Activated CD4-positive, alpha-beta memory T cell treated with anti-CD3 and anti-CD28 coated beads, Interleukin-2, amount 10 ng/mL, durations not matched to agents 7 days and 5 days (primary cell): ENCODE results near the gene D2HGDH. TPM values are rescaled to one million over a fixed set of nuclear protein-coding genes. Genes with fewer than 3 reads are reported as not detected.

Experiments used
- CTCF ChIA-PET: fragments of 350-600 bp; sonication (Branson Sonifier 250); formaldehyde crosslinking; loops from one replicate; lab custom pipeline; 2021; ENCODE audit warnings: antibody characterized with exemption, inconsistent platforms; lab: Charles Lee
- POLR2A ChIA-PET: fragments of 350-600 bp; sonication (Branson Sonifier 250); formaldehyde crosslinking; loops from one replicate; lab custom pipeline; 2021; ENCODE audit warnings: antibody characterized with exemption; lab: Charles Lee
- DNase-seq: peaks from one replicate; pipeline ENCODE4 v3.0.0-alpha.2; 2020
- H3K27ac Mint-ChIP-seq: one replicate; pipeline ENCODE4 v1.8.0; 2021; ENCODE audit warnings: mild to moderate bottlenecking, mixed read lengths
- H3K27me3 Mint-ChIP-seq: one replicate; pipeline ENCODE4 v1.8.0; 2021; ENCODE audit warnings: mixed read lengths
- H3K36me3 Mint-ChIP-seq: one replicate; pipeline ENCODE4 v1.8.0; 2021; ENCODE audit warnings: low read depth, mixed read lengths
- H3K4me1 Mint-ChIP-seq: one replicate; pipeline ENCODE4 v1.8.0; 2021; ENCODE audit warnings: mixed read lengths
- H3K4me3 Mint-ChIP-seq: one replicate; pipeline ENCODE4 v1.8.0; 2021; ENCODE audit warnings: mild to moderate bottlenecking, mixed read lengths
- H3K9me3 Mint-ChIP-seq: one replicate; pipeline ENCODE4 v1.8.0; 2021; ENCODE audit warnings: mixed read lengths
- total RNA-seq, 2 experiments: library from RNA; stranded (reverse); gene quantifications; one replicate each; pipeline ENCODE4 v1.2.3, GENCODE V29; 2021

Gene D2HGDH
- 10 to 100 TPM; 24.6 to 25.0 TPM for total RNA-seq

DNA sequence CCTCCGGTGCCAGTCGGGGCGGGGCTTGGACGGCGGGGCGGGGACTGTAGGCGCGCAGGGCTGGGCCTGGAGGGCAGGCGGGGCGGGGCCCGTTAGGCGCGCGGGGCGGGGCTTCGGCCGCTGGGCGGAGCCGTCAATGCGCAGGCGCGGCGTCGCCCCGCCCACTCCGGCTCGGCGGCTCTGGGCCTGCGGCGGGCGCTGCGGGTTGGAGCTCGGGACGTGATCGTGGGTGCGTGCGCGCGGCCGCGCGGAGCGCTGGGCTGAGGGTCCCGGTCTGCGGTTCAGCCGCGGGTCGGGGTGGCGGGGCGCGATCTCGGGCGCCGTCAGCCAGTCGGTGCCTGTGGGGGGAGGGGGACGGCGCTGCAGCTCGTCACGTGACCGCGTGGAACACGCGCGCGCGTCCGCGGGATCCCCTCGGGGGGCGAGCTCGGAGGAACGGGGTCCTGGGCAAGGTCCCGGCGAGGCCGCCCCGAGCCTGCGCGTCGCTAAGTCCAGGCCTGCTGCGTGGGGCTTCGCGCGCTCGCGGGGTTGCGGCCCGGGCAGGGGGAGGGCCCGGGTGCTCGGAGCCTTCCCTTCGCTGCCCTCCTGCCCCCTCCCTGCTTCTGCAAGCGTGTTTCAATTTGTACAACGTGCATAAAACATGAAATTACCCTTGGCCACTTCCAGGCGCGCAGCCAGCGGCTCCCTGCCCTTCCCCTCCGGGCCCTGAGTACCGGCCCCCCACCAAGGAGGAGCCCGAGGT, at the start of gene D2HGDH:
Gene D2HGDH, plus strand, starts transcription at position 164 of the 742 bp plus-strand sequence. CDS start 595 bp downstream, outside the sequence.
- peak; percentile 95 for DNase-seq
- Mint-ChIP-seq H3K36me3 (peaks cover 7% of the 10 kb centered on the region), H3K9me3 (no peaks in the 10 kb centered on the region), H3K4me1 (peaks cover 61% of the 10 kb centered on the region), H3K27me3 (peaks cover 1% of the 10 kb centered on the region), H3K27ac (peak within 1 kb of the TSS; percentile 68), H3K4me3 (peak within 1 kb of the TSS; percentile 80)
- POLR2A ChIA-PET = interaction anchor here (0.6 to 5.6 kb wide), 14 partner anchors 24 to 697 kb away, joined by 3 to 41 read pairs (median 6); partner anchors contain the start of genes ATG4B, DTYMK, HDLBP and ING5
- CTCF ChIA-PET = interaction anchor here (1.7 to 2.7 kb wide), 4 partner anchors 33 to 144 kb away, joined by 4 to 27 read pairs (median 14); partner anchors contain the start of genes DTYMK and ING5

DNA sequence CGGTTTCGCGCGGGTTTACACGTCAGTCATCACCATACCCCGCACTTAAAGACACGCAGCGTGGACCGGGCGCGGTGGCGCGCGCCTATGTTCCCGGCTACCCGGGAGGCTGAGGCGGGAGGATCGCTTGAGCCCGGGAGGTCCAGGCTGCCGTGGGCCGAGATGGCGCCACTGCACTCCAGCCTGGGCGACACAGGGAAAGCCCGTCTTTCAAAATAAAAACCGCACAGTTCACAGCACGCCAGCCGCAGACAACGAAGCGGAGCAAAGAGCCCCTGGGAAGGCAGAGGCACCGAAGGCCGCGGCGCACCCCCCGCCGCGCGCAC, 48.1 kb upstream of the D2HGDH start:
- Mint-ChIP-seq H3K4me3 (peak overlapping the region; percentile 82), H3K27ac (peak overlapping the region; percentile 60), H3K4me1 (peaks cover 42% of the 10 kb centered on the region), H3K36me3 (peaks cover 24% of the 10 kb centered on the region), H3K27me3 (no peaks in the 10 kb centered on the region), H3K9me3 (no peaks in the 10 kb centered on the region)
- no peak for DNase-seq
- ChIA-PET CTCF (interaction anchor here (0.8 to 5.5 kb wide), 11 partner anchors 8 to 537 kb away, joined by 3 to 54 read pairs (median 4); partner anchors contain the start of genes ATG4B, D2HGDH, ING5 and PASK), POLR2A (interaction anchor here (0.7 to 6.0 kb wide), 28 partner anchors 8 to 1121 kb away, joined by 3 to 141 read pairs (median 5); partner anchors contain the start of genes ATG4B, D2HGDH, HDLBP and ING5)

DNA sequence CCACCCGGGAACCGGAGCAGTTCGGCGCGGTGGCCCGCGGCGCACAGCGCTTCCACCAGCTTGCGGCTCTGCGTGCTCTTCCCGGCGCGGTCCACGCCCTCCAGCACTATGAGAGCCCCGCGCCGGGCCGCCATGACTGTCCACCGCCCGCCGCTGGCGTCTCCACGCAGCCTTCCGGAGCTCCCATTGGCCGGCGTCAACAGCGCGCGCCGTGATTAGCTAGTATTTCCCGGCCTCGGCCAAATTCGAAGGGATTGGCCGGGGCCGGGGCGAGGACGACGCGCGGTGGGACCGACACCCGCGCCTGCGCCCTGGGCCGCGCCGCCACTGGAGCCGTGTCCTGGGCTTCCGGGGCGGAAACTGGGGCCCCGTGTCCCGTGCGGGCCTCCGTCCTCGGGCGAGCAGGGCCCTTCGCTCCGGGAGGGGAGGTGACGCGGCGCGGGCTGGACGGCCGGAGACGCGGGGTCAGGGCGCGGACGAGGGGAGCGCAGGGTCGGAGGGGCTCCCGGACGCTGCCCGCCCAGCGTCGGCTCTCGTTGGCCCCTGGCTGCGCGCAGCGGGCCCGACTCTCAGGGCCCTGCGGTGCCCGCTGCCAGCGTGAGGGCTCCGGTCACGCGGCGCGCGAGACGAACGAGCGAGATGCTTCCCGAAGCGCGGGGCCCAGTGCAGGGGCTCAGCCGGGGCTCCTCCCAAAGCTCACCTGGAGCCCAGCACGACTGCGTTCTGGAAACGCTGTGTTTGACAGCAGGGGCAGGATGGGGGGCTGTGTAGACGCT, 47.6 kb upstream of the D2HGDH start, which contains the start of gene DTYMK:
Gene DTYMK, minus strand, starts transcription at position 166 of the 776 bp plus-strand sequence. Its CDS starts 32 bp downstream, at position 134.
- peak; percentile 97 for DNase-seq
- H3K9me3 Mint-ChIP-seq = no peaks in the 10 kb centered on the region
- CTCF ChIA-PET = interaction anchor here (0.6 to 5.5 kb wide), 12 partner anchors 8 to 538 kb away, joined by 3 to 54 read pairs (median 4); partner anchors contain the start of genes ATG4B, D2HGDH, ING5 and PASK
- peaks cover 40% of the 10 kb centered on the region for H3K4me1 Mint-ChIP-seq
- peaks cover 18% of the 10 kb centered on the region for H3K36me3 Mint-ChIP-seq
- peak within 1 kb of the TSS; percentile 90 for H3K27ac Mint-ChIP-seq
- no peaks in the 10 kb centered on the region for H3K27me3 Mint-ChIP-seq
- H3K4me3 Mint-ChIP-seq = peak within 1 kb of the TSS; percentile 82
- POLR2A ChIA-PET = interaction anchor here (0.7 to 6.0 kb wide), 31 partner anchors 9 to 1122 kb away, joined by 3 to 141 read pairs (median 5); partner anchors contain the start of genes ATG4B, D2HGDH, HDLBP and ING5

DNA sequence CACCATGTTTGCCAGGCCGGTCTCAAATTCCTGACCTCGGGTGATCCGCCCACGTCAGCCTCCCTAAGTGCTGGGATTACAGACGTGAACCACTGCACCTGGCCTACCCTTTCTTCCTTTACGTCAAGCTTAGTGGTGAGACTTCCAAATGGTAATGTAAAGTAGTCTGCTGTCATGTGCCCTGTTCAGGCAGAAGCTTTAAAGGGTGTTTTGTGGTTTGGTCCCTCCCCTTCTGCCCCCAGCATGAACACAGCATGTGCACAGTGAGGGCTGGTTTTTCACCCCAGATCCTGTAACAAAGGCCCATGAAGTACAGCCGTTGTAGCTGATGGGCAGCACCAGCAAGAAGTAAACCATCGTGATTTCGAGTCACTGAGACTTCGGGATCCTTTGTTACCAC, 45.1 kb upstream of the D2HGDH start:
- DNase-seq = peak; percentile 35
- no peaks in the 10 kb centered on the region for H3K9me3 Mint-ChIP-seq

DNA sequence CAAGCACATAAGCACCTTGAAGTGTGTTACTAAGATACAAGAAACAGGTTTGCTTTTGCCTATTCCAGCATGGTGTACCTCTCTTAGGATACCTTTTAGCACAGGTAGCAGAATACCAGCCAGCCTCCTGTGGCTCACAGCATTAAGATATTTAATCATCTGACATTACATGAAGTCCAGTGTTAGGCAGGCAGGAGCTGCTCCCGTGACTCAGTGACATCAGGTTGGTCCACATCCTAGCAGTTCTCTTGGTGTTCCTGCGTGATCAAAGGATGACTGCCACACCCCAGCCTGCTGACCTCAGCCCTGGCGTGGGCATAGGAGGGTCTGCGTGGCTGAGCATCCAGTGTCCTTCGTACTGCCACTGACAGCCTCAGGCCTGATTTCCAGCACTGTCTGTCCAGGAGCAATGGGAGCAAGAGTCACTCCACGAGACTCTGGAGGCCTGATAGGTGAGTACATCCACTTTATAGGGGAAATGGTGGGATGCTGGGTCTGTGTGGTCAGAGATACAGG, 44.2 kb upstream of the D2HGDH start:
- Mint-ChIP-seq H3K36me3 (peaks cover 13% of the 10 kb centered on the region), H3K4me1 (peaks cover 30% of the 10 kb centered on the region), H3K27me3 (no peaks in the 10 kb centered on the region), H3K9me3 (no peaks in the 10 kb centered on the region), H3K27ac (no peak overlapping the region), H3K4me3 (no peak overlapping the region)
- no peak for DNase-seq
- ChIA-PET CTCF (no interaction called here), POLR2A (interaction anchor here (6.0 kb wide), 1 partner anchor 11 kb away, joined by 141 read pairs; the partner anchor contains the start of gene ING5)

More for the DNA sequence above, 45.1 kb upstream of the D2HGDH start:
- Mint-ChIP-seq H3K36me3 (peaks cover 17% of the 10 kb centered on the region), H3K4me3 (peak overlapping the region; percentile 21), H3K27ac (peak overlapping the region; percentile 16), H3K4me1 (peaks cover 36% of the 10 kb centered on the region), H3K27me3 (no peaks in the 10 kb centered on the region)
- ChIA-PET CTCF (interaction anchor here (0.8 to 4.1 kb wide), 3 partner anchors 11 to 190 kb away, joined by 3 to 54 read pairs (median 3); partner anchors contain the start of gene ING5), POLR2A (interaction anchor here (1.5 to 6.0 kb wide), 5 partner anchors 12 to 539 kb away, joined by 4 to 141 read pairs (median 16); partner anchors contain the start of genes HDLBP, ING5, PPP1R7 and SEPTIN2)

DNA sequence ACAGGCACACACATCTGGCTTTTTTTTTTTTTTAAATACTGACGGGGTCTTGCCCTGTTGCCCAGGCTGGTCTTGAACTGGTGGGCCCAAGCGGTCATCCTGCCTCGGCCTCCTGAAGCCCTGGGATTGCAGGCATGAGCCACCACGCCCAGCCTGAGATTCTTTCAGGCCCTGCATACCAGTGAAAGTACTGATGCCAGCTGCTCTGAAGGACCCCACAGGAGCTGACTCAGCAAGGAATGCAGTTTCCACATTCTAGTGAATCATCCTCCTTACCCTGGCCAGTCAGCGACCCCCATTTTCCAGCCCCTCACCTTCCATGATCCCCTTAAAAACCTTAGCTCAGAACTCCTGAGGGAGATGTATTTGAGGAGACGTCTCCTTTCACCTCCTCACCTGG, 42.0 kb upstream of the D2HGDH start:
- CTCF ChIA-PET = interaction anchor here (1.2 kb wide), 1 partner anchor 9 kb away, joined by 6 read pairs; the partner anchor contains the start of gene ING5
- POLR2A ChIA-PET = interaction anchor here (1.8 kb wide), 1 partner anchor 9 kb away, joined by 5 read pairs; the partner anchor contains the start of gene ING5
- H3K36me3 Mint-ChIP-seq = peaks cover 22% of the 10 kb centered on the region

DNA sequence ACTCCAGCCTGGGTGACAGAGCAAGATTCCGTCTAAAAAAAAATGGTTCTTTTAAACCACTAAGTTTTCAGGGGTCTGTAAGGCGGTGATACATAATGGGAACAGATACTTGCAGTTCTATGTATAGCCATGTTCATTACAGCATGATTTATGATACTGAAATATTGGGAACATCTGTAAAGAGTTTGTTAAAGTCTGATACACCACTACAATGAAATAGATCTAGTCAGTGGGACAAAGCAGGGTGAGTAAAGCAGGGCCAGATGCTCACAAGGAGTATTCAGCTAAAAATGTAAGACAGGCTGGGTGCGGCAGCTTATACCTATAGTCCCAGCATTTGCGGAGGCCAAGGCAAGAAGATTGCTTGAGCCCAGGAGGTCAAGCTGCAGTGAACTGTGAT, 38.8 kb upstream of the D2HGDH start:
- H3K36me3 Mint-ChIP-seq = peaks cover 18% of the 10 kb centered on the region
- CTCF ChIA-PET = interaction anchor here (1.2 kb wide), 1 partner anchor 9 kb away, joined by 3 read pairs; the partner anchor contains the start of gene DTYMK

More for the DNA sequence above, 42.0 kb upstream of the D2HGDH start:
- H3K9me3 Mint-ChIP-seq = no peaks in the 10 kb centered on the region
- no peaks in the 10 kb centered on the region for H3K27me3 Mint-ChIP-seq
- no peak overlapping the region for H3K27ac Mint-ChIP-seq
- peaks cover 21% of the 10 kb centered on the region for H3K4me1 Mint-ChIP-seq
- no peak for DNase-seq
- no peak overlapping the region for H3K4me3 Mint-ChIP-seq

DNA sequence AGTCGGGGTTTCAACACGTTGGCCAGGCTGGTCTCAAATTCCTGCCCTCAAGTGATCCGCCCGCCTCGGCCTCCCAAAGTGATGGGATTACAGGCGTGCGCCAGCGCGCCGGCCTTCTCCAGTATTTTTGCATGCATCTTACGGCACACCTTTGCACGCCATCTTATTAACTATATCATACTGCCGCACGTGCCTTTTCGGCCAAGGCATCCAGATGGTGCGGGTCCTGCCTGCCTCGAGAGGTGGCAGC, 33.4 kb upstream of the D2HGDH start:
- Mint-ChIP-seq H3K4me3 (peak overlapping the region; percentile 79), H3K9me3 (peaks cover 2% of the 10 kb centered on the region), H3K36me3 (peaks cover 19% of the 10 kb centered on the region), H3K4me1 (peaks cover 27% of the 10 kb centered on the region), H3K27ac (peak overlapping the region; percentile 84), H3K27me3 (no peaks in the 10 kb centered on the region)
- ChIA-PET POLR2A (interaction anchor here (1.0 to 7.6 kb wide), 15 partner anchors 9 to 385 kb away, joined by 3 to 141 read pairs (median 10); partner anchors contain the start of genes D2HGDH, DTYMK, HDLBP and PDCD1), CTCF (interaction anchor here (0.6 to 5.9 kb wide), 11 partner anchors 8 to 385 kb away, joined by 3 to 54 read pairs (median 4); partner anchors contain the start of genes D2HGDH, DTYMK, HDLBP and SEPTIN2)
- DNase-seq = no peak

More for the DNA sequence above, 38.8 kb upstream of the D2HGDH start:
- DNase-seq = no peak
- no peaks in the 10 kb centered on the region for H3K9me3 Mint-ChIP-seq
- POLR2A ChIA-PET = no interaction called here
- H3K27me3 Mint-ChIP-seq = no peaks in the 10 kb centered on the region
- no peak overlapping the region for H3K4me3 Mint-ChIP-seq
- H3K4me1 Mint-ChIP-seq = peaks cover 11% of the 10 kb centered on the region
- H3K27ac Mint-ChIP-seq = no peak overlapping the region

DNA sequence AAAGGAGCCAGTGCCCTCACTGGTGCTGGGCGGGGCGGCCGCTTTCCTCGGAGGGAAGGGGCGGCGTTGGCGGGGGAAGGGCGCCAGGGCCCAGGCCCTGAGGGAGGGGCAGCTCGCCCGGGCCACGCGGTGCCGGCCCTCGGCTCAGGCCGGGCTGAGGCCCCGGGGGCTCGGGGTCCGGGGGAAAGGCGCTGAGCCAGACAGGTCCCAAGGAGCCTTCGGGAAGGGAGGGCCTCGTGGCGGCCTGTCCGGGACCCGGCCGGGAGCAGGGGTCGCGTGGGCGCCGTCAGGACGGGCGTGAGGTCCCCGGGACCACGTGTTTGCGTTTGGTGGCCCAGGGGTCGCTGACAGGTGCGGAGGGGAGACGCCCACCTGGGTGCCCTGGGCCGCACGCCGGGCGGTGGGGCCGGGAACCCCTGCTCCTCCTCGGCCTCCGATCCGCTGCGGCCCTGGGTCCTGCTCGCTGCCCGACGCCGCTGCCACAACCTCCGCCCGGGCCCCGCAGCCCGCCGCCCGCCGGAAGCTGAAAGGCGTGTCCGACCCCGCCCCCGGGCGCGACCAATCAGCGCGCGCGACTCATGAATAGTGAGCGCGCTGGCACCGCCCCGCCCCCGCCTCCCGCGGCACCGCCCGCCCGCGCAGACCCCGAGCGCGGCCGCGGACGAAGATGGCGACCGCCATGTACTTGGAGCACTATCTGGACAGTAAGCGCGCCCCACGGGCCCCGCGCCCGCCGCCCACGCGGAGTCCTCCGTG, 32.9 kb upstream of the D2HGDH start, which contains the start of gene ING5:
Gene ING5, plus strand, starts transcription at position 641 of the 756 bp plus-strand sequence. Its CDS starts 27 bp downstream, at position 668.
- Mint-ChIP-seq H3K9me3 (peaks cover 4% of the 10 kb centered on the region), H3K27me3 (no peaks in the 10 kb centered on the region), H3K36me3 (peaks cover 21% of the 10 kb centered on the region), H3K4me1 (peaks cover 27% of the 10 kb centered on the region), H3K27ac (peak within 1 kb of the TSS; percentile 84), H3K4me3 (peak within 1 kb of the TSS; percentile 79)
- POLR2A ChIA-PET = interaction anchor here (1.0 to 7.6 kb wide), 21 partner anchors 10 to 388 kb away, joined by 3 to 141 read pairs (median 9); partner anchors contain the start of genes D2HGDH, DTYMK, HDLBP and PDCD1
- CTCF ChIA-PET = interaction anchor here (0.6 to 5.9 kb wide), 16 partner anchors 9 to 623 kb away, joined by 3 to 54 read pairs (median 4); partner anchors contain the start of genes D2HGDH, DTYMK, HDLBP and SEPTIN2
- DNase-seq = peak; percentile 96

DNA sequence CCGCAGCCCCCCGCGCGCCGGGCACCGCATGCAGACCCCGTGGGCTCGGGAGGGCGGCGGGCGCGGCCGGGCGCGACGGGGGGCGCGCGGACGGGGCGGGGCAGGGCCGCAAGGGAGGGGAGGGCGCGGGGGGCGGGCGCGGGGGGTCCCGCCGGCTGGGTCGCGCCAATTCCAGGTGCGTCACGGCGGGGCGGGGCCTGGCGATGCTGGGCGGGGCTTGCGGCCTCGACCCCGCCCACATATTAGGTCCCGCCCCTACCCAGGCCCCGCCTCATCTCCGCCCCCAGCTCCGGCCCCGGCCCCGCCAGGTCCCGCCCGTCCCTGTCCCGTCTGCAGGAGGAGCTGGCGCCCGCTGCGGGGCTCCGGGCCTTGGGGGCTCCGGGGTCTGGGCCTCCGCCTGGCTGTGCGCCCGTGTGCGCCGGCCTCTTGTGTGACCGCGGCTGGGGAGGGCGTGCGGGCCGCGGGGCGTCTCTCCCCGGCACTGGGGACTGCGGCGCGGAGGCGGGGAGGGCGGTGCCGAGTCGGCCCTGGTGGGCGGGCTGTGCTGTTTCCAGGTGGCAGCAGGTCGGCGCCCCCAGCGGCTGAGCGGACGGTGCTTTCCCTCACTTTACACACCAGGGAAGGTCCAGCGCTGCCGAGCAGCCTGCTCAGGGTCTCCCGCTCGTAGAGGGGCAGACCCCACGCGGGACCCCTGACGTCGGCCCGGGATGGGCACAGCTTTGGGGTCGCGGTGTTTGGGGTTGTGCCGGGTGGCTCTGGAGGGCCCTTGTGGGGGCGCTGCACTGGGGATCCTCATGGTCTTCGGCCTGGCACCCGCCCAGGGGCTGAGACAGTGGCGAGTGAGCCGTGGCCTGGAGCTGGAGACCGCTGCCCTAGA, 32.0 kb upstream of the D2HGDH start:
- Mint-ChIP-seq H3K9me3 (peaks cover 6% of the 10 kb centered on the region), H3K36me3 (peaks cover 28% of the 10 kb centered on the region), H3K4me3 (peak overlapping the region; percentile 76), H3K4me1 (peaks cover 27% of the 10 kb centered on the region), H3K27ac (peak overlapping the region; percentile 38), H3K27me3 (no peaks in the 10 kb centered on the region)
- ChIA-PET CTCF (interaction anchor here (0.8 to 5.9 kb wide), 14 partner anchors 9 to 624 kb away, joined by 3 to 54 read pairs (median 4); partner anchors contain the start of genes D2HGDH, DTYMK, HDLBP and SEPTIN2), POLR2A (interaction anchor here (1.0 to 7.6 kb wide), 20 partner anchors 10 to 389 kb away, joined by 3 to 141 read pairs (median 9); partner anchors contain the start of genes D2HGDH, DTYMK, HDLBP and PDCD1)
- DNase-seq = peak; percentile 85
